C4-2B (cell line): Measurements from ENCODE around the gene RIPOR2.

Experiments used
- CTCF ChIP-seq: fragments of 450-650 bp; conservative IDR thresholded peaks from 2 replicates; pipeline ENCODE4 v1.5.1; 2017; ENCODE audit warnings: mild to moderate bottlenecking
- ZFX ChIP-seq: fragments of 450-650 bp; IDR thresholded peaks from 2 replicates; pipeline ENCODE4 v1.6.1; 2017

- no peak for TF ChIP-seq CTCF
- no peak for TF ChIP-seq ZFX
Measured at GRCh38 chr6:24775520-24776058, 160.2 kb downstream of the RIPOR2 start.
